Thyroid gland (tissue), 4 donors: ENCODE data around the gene MORN1.

ENCODE experiments used
- POLR2A ChIP-seq, 2 donors: fragments of 450-650 bp; IDR thresholded peaks; one replicate each; pipeline ENCODE4 v1.6.1; 2017; ENCODE audit warnings: antibody characterized with exemption in 2 of 2, mild to moderate bottlenecking in 2 of 2, moderate library complexity in 1 of 2
- TF ChIP-seq, protein P1 (sequence below), 6 experiments: fragments of 200-600 bp in 3 of 6; fragments of 450-650 bp in 3 of 6; sonication (generic) in 3 of 6; IDR thresholded peaks; one replicate each; pipeline ENCODE4 v1.5.1; 2016 to 2019; ENCODE audit warnings: antibody characterized with exemption in 6 of 6, mild to moderate bottlenecking in 2 of 6, inconsistent platforms in 1 of 6, moderate library complexity in 1 of 6

DNA sequence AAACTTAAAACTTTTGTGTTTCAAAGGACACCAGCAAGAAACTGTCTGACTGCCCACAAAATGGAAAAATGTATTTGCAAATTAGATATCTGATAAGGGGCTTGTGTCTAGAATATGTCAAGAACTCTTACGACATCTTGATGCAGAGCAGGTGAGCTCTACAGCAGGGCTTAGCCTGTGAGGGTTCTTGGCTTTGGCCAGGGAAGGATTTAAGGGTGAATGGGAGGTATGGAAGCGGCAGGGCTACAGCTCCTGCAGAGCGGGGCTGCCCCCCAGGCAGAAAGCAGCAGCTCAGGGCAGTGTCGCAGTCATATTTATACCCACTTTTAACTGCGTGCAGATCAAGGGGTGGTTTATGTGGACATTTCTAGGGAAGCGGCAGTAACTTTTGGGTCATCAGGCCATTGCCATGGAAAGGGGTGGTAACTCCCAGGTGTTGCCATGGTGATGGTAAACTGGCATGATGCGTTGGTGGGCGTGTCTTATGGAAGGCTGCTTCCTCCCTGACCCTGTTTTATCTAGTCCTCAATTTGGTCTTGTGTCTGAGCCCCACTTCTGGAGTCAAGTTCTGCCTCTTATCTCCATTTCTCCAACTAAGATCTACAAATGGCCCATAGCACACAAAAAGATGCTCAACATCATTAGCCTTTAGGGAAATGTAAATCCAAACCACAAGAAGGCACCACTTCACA, 23.2 kb downstream of the MORN1 start:
- TF ChIP-seq, protein P1, sequence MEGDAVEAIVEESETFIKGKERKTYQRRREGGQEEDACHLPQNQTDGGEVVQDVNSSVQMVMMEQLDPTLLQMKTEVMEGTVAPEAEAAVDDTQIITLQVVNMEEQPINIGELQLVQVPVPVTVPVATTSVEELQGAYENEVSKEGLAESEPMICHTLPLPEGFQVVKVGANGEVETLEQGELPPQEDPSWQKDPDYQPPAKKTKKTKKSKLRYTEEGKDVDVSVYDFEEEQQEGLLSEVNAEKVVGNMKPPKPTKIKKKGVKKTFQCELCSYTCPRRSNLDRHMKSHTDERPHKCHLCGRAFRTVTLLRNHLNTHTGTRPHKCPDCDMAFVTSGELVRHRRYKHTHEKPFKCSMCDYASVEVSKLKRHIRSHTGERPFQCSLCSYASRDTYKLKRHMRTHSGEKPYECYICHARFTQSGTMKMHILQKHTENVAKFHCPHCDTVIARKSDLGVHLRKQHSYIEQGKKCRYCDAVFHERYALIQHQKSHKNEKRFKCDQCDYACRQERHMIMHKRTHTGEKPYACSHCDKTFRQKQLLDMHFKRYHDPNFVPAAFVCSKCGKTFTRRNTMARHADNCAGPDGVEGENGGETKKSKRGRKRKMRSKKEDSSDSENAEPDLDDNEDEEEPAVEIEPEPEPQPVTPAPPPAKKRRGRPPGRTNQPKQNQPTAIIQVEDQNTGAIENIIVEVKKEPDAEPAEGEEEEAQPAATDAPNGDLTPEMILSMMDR (IDR thresholded peaks at IDR 0.05): no peak
- TF ChIP-seq POLR2A (IDR thresholded peaks at IDR 0.05): no peak
